Naive B cell (primary cell): Measurements from ENCODE around the gene TRIO. TPM values are rescaled to one million over a fixed set of nuclear protein-coding genes. Genes with fewer than 3 reads are reported as not detected.

Experiments
- ATAC-seq, 2 donors: fragments of 150-1000 bp; cut with Tn5 transposase; 2 replicates each; pipeline ENCODE4 v1.10.0; 2021; ENCODE audit warnings: low read depth in 2 of 2, mild to moderate bottlenecking in 2 of 2, moderate library complexity in 2 of 2
- DNase-seq: peaks from one replicate; pipeline ENCODE4 v3.0.0; 2022
- H3K27ac Mint-ChIP-seq, 6 donors: one replicate each; pipeline ENCODE4 v1.8.0; 2020 to 2022; ENCODE audit warnings: mild to moderate bottlenecking in 6 of 6, mixed read lengths in 6 of 6, moderate library complexity in 5 of 6, inconsistent platforms in 2 of 6
- H3K27me3 Mint-ChIP-seq, 3 donors: one replicate each; pipeline ENCODE4 v1.8.0; 2021 to 2022; ENCODE audit warnings: mixed read lengths in 3 of 3, mild to moderate bottlenecking in 1 of 3
- H3K36me3 Mint-ChIP-seq, 2 donors: one replicate each; pipeline ENCODE4 v1.8.0; 2020 to 2022; ENCODE audit warnings: mixed read lengths in 2 of 2, inconsistent platforms in 1 of 2, mild to moderate bottlenecking in 1 of 2
- H3K4me1 Mint-ChIP-seq, 3 donors: one replicate each; pipeline ENCODE4 v1.8.0; 2020 to 2022; ENCODE audit warnings: mixed read lengths in 3 of 3, inconsistent platforms in 1 of 3, mild to moderate bottlenecking in 1 of 3, moderate library complexity in 1 of 3
- H3K4me3 Mint-ChIP-seq, 8 donors: one replicate each; pipeline ENCODE4 v1.8.0; 2020 to 2022; ENCODE audit warnings: mild to moderate bottlenecking in 8 of 8, mixed read lengths in 8 of 8, moderate library complexity in 8 of 8, inconsistent platforms in 2 of 8
- H3K9me3 Mint-ChIP-seq, 7 donors: one replicate each; pipeline ENCODE4 v1.8.0; 2020 to 2022; ENCODE audit warnings: mixed read lengths in 7 of 7, mild to moderate bottlenecking in 5 of 7, inconsistent platforms in 2 of 7, moderate library complexity in 1 of 7
- polyA plus RNA-seq, 6 donors: library from polyadenylated mRNA; unstranded; fragments of 300-500 nt; fragmentation: Illumina TruSeq; gene quantifications; one replicate each; pipeline ENCODE4 v1.2.3, GENCODE V29; 2021; ENCODE audit warnings: low read depth in 6 of 6

Gene TRIO
- polyA plus RNA-seq, 6 donors from 2014 or later: 7.3 to 16.4 (median 11.1) TPM

- Mint-ChIP-seq H3K27me3 (no peaks in the 10 kb centered on the region), H3K27ac (peak overlapping the region in 1 of 6 donors; percentile 28), H3K36me3 (no peaks in the 10 kb centered on the region), H3K4me3 (peak overlapping the region in 4 of 8 donors; percentile 9 to 29 (median 24)), H3K4me1 (peaks cover 58 to 71% (median 69%) of the 10 kb centered on the region in 3 donors), H3K9me3 (no peaks in the 10 kb centered on the region)
- no peak for DNase-seq
- ATAC-seq: no peak
Measured at GRCh38 chr5:14265570-14265969, 122.4 kb downstream of the TRIO start.

DNA sequence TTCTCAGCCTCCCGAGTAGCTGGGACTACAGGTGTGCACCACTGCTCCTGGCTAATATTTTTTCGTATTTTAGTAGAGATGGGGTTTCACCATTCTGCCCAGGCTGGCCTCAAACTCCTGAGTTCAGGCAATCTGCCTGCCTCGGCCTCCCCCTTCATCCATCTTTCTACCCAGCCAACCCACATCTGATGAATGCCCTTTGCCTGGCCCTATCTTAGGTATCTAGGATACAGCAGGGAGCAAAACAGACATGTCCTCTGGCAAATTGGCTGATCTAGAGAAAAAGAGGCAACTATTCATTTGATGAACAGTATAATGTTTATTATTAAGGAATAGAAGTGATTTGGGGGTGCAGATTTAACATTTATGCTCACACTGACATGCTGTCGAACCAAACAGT, 123.0 kb downstream of the TRIO start:
- H3K4me3 Mint-ChIP-seq: peak overlapping the region in 1 of 8 donors; percentile 57
- H3K27ac Mint-ChIP-seq: no peak overlapping the region
- H3K27me3 Mint-ChIP-seq: no peaks in the 10 kb centered on the region

GRCh38 chr5:14266686-14267085, 123.5 kb downstream of the TRIO start:
- ATAC-seq: no peak
- Mint-ChIP-seq H3K27ac (no peak overlapping the region), H3K27me3 (no peaks in the 10 kb centered on the region), H3K4me3 (no peak overlapping the region), H3K9me3 (no peaks in the 10 kb centered on the region), H3K36me3 (no peaks in the 10 kb centered on the region), H3K4me1 (peaks cover 50 to 64% (median 61%) of the 10 kb centered on the region in 3 donors)
- DNase-seq: no peak

More for the DNA sequence above, 123.0 kb downstream of the TRIO start:
- H3K36me3 Mint-ChIP-seq: no peaks in the 10 kb centered on the region
- DNase-seq: no peak
- no peaks in the 10 kb centered on the region for H3K9me3 Mint-ChIP-seq
- no peak for ATAC-seq
- peaks cover 53 to 66% (median 63%) of the 10 kb centered on the region in 3 donors for H3K4me1 Mint-ChIP-seq

DNA sequence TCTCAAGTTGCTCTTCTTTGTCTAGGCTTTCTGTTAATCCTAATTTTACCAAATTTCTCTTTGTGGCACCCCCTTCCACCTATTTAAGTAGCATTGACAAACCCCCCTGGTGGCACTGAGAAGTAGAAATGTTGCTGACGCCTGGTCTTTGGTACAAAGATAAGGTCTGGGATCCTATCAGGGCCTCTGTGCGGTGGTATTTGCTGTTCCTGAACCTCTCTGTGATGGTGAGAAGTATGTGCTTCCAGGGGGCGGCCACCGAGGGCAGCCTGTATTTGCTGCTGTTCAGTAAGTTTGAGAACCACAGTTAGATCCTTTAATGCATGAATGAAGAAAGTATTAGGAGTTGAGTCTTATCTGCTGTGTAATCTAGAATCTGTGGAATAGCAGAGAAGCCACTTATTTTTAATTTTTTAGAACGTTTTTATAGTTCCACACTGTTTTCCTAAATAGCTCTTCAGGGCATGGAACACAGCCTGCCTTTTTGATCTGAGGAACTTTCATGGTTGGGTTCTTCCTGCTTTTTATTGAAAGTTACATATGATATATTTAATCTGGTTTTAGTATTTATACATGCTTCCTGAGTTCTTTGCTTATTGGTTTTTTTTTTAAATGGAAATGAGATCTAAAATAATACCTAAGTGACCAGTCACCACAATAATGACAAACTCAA, 124.2 kb downstream of the TRIO start:
- Mint-ChIP-seq H3K9me3 (no peaks in the 10 kb centered on the region), H3K27ac (peak overlapping the region in 3 of 6 donors; percentile 26 to 71 (median 51)), H3K27me3 (no peaks in the 10 kb centered on the region), H3K36me3 (no peaks in the 10 kb centered on the region), H3K4me3 (peak overlapping the region in 1 of 8 donors; percentile 7), H3K4me1 (peaks cover 48 to 58% (median 58%) of the 10 kb centered on the region in 3 donors)
- ATAC-seq (no peak), DNase-seq (no peak)

DNA sequence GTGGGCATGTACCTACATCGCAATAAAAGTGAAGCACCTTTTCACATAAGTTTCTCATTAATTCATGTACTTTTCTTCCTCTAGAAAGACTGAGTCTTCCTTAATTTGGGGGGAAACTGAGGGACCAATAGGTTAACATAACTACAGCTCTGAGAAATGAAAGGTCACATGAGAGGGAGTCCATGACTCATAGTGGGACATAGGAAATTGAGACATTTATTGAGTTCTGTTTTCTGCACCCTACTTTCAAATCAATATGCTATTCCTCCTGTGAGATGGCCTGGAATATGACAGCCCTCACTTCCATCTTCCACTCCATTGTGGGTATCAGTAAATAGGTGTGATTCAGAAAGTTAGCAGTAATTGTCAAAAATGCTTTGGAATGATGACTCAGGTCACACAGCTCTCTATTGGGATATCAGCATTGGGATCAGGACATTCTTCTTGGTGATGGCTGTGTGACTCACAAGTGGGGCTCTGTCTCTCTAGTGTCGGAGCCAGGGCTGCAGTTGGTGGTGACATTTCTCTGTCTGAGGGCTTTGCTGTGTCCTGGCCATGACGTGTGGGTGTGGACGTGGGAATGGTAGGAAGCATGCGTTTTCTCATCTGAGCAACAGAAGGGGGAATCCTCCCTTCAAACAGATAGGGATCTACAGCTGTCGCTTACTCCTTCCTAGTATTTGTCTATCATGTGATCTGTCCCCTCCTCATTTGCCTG, 125.0 kb downstream of the TRIO start:
- no peaks in the 10 kb centered on the region for H3K9me3 Mint-ChIP-seq
- no peaks in the 10 kb centered on the region for H3K36me3 Mint-ChIP-seq
- no peak for ATAC-seq
- no peak for DNase-seq
- H3K27ac Mint-ChIP-seq: peak overlapping the region in 2 of 6 donors; percentile 3 to 71
- H3K27me3 Mint-ChIP-seq: no peaks in the 10 kb centered on the region
- peak overlapping the region in 1 of 8 donors; percentile 18 for H3K4me3 Mint-ChIP-seq
- peaks cover 41 to 54% (median 49%) of the 10 kb centered on the region in 3 donors for H3K4me1 Mint-ChIP-seq

DNA sequence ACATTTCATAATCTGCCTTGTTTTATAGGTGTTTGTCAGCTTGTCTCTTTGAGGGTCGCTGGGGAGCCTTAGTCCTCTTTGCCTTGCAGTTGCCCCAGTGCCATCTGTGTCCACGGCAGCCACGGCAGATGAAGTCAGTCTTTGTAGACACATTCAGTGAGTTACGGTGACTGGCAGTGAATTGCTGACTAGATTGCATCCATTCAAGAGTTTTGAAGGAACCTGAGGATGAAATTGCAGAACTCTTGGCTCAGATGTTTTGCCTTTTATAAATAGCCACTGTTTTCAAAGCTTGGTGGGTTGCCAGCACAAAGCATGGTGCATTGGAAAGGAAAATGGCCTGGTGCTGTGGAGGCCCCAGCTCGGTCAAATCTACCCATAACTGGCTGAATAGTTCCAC, 125.6 kb downstream of the TRIO start:
- peak overlapping the region in 4 of 6 donors; percentile 3 to 71 (median 64) for H3K27ac Mint-ChIP-seq
- H3K4me3 Mint-ChIP-seq: peak overlapping the region in 3 of 8 donors; percentile 5 to 49 (median 18)
- DNase-seq (no peak), ATAC-seq (no peak)
- no peaks in the 10 kb centered on the region for H3K36me3 Mint-ChIP-seq
- no peaks in the 10 kb centered on the region for H3K27me3 Mint-ChIP-seq
- H3K9me3 Mint-ChIP-seq: no peaks in the 10 kb centered on the region
- peaks cover 35 to 48% (median 43%) of the 10 kb centered on the region in 3 donors for H3K4me1 Mint-ChIP-seq

GRCh38 chr5:14269395-14269794, 126.3 kb downstream of the TRIO start:
- peak overlapping the region in 2 of 6 donors; percentile 21 to 34 for H3K27ac Mint-ChIP-seq
- no peak for ATAC-seq

GRCh38 chr5:14270209-14270702, 127.1 kb downstream of the TRIO start:
- H3K27me3 Mint-ChIP-seq: no peaks in the 10 kb centered on the region
- H3K4me1 Mint-ChIP-seq: peaks cover 35 to 42% (median 41%) of the 10 kb centered on the region in 3 donors
- DNase-seq (peak; percentile 47), ATAC-seq (peak; percentile 60 to 77)
- no peaks in the 10 kb centered on the region for H3K9me3 Mint-ChIP-seq
- H3K4me3 Mint-ChIP-seq: no peak overlapping the region
- peak overlapping the region in 1 of 6 donors; percentile 72 for H3K27ac Mint-ChIP-seq
- no peaks in the 10 kb centered on the region for H3K36me3 Mint-ChIP-seq

More at GRCh38 chr5:14269395-14269794, 126.3 kb downstream of the TRIO start:
- DNase-seq: no peak
- Mint-ChIP-seq H3K27me3 (no peaks in the 10 kb centered on the region), H3K9me3 (no peaks in the 10 kb centered on the region), H3K4me1 (peaks cover 39 to 47% (median 46%) of the 10 kb centered on the region in 3 donors), H3K4me3 (no peak overlapping the region), H3K36me3 (no peaks in the 10 kb centered on the region)

DNA sequence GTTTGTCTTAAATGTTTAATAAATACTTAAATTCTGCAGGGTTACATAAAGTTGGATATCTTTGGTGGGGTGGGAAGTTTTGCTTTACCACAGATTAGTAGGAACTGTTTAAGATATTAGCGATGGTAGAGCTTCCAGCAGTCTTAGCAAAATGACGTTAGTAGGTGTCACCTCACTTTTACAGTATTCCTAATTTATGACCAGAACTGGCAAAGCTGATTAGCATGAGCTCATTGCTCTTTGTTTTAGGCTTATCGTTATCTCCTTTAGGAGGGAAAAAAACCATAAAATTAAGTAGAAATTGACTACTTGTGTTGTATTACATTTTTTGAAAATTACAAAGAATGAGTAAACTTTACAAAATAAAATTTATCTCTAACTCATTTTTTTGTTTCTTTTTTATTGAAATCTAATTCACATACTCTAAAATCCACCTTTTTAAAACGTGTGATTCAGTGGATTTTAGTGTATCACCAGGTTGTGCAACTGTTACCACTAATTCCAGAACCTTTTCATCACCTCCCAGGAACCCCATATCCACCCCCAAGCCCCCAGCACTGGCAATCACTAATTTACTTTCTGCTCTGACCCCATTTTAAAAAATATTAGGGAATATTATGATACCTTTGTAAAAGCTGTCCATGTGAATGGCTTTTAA, 129.5 kb downstream of the TRIO start:
- Mint-ChIP-seq H3K27me3 (no peaks in the 10 kb centered on the region), H3K9me3 (no peaks in the 10 kb centered on the region), H3K36me3 (peaks cover 0 to 4% of the 10 kb centered on the region in 2 donors), H3K4me3 (no peak overlapping the region), H3K27ac (no peak overlapping the region), H3K4me1 (peaks cover 43 to 48% (median 48%) of the 10 kb centered on the region in 3 donors)
- ATAC-seq (no peak), DNase-seq (no peak)

GRCh38 chr5:14273207-14273767, 130.1 kb downstream of the TRIO start:
- DNase-seq (no peak), ATAC-seq (no peak)
- H3K27me3 Mint-ChIP-seq: no peaks in the 10 kb centered on the region
- H3K9me3 Mint-ChIP-seq: no peaks in the 10 kb centered on the region
- H3K27ac Mint-ChIP-seq: no peak overlapping the region
- H3K4me1 Mint-ChIP-seq: peaks cover 43 to 49% (median 43%) of the 10 kb centered on the region in 3 donors
- no peak overlapping the region for H3K4me3 Mint-ChIP-seq
- peaks cover 0 to 4% of the 10 kb centered on the region in 2 donors for H3K36me3 Mint-ChIP-seq

DNA sequence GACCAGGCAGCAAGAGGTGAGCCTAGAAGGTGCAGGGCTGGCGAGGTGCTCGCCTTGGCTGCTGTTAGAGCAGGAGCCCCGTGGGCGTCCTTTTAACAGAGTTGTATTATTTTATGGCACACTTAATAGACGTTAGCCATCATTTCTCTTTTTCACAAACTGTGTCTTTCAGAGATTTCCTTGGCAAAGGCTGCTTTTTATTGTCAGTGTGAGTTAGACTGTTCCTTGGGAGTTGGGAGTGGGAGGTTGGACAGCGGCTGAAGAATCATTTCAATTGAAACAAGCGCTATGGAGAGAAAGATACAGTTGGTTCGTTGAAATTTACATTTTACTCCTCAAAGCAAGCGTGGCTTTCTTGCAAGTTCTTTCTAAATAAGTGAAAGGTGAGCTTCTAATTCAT, 133.2 kb downstream of the TRIO start:
- no peak for ATAC-seq
- Mint-ChIP-seq H3K4me3 (peak overlapping the region in 1 of 8 donors; percentile 47), H3K27me3 (no peaks in the 10 kb centered on the region), H3K27ac (peak overlapping the region in 1 of 6 donors; percentile 61), H3K36me3 (peaks cover 18 to 20% of the 10 kb centered on the region in 2 donors), H3K9me3 (no peaks in the 10 kb centered on the region), H3K4me1 (peaks cover 25 to 32% (median 25%) of the 10 kb centered on the region in 3 donors)
- DNase-seq: no peak

DNA sequence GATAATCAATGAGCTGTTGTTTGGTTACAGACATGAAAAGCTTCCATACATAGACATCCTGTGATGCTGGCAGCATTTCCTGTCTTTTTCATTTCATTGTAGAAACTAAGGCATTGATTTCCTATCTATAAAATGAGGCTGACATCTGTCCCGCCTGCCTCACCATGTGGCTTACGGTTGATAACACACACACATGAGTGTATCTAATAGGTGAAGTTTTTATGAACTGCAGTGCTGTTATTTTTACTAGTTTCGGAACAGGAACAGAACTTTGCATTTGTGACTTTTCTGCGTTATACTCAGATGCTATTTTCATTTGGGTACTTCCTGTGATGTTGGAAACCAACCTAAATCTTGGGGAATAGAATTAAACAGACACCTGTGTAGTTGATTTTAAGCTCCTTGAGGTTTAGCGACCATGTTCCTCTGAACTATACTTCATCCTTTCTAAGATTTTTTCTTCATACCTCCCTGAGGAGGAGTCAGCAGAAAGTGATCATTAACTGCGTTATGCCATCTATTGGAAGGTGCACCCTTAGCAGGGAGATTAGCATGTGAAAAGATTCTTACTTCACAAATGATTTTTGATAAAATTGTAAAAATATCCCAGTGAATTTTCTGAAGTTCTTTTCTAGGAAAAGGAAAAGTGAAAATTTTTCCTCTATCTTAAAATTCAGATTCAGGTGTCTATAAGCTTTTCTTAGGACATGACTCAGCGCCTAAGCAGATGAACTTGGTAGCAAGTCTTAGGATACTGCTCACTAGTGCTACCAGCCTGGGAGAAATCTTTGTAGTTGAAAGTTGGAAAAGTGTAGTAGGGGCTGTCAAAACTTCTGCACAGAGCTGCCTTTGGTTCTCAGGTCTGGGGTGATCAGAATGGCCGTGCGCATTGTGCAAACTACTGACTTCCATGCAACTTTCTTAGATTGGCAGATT, 134.5 kb downstream of the TRIO start:
- peak in 1 of 2 donors; percentile 18 for ATAC-seq
- H3K4me3 Mint-ChIP-seq: peak overlapping the region in 1 of 8 donors; percentile 47
- peak overlapping the region in 2 of 6 donors; percentile 15 to 35 for H3K27ac Mint-ChIP-seq

More for the DNA sequence above, 134.5 kb downstream of the TRIO start:
- DNase-seq: no peak
- H3K36me3 Mint-ChIP-seq: peaks cover 20 to 21% of the 10 kb centered on the region in 2 donors
- H3K9me3 Mint-ChIP-seq: no peaks in the 10 kb centered on the region
- H3K4me1 Mint-ChIP-seq: peaks cover 20 to 29% (median 24%) of the 10 kb centered on the region in 3 donors
- H3K27me3 Mint-ChIP-seq: no peaks in the 10 kb centered on the region
